VCaP (cell line): ENCODE results near the gene MAPK10.

Experiments
- H3K27ac ChIP-seq: fragments of 450-650 bp; 2 replicates; pipeline ENCODE4 v1.5.1; 2017
- CTCF ChIP-seq: fragments of 450-650 bp; conservative IDR thresholded peaks from 2 replicates; pipeline ENCODE4 v1.5.1; 2017; ENCODE audit warnings: mild to moderate bottlenecking, moderate library complexity

MAPK10 gene

GRCh38 chr4:86101841-86102240 is 258.0 kb downstream of the MAPK10 start:
- TF ChIP-seq CTCF: no peak
- H3K27ac ChIP-seq: no peak overlapping the region

DNA sequence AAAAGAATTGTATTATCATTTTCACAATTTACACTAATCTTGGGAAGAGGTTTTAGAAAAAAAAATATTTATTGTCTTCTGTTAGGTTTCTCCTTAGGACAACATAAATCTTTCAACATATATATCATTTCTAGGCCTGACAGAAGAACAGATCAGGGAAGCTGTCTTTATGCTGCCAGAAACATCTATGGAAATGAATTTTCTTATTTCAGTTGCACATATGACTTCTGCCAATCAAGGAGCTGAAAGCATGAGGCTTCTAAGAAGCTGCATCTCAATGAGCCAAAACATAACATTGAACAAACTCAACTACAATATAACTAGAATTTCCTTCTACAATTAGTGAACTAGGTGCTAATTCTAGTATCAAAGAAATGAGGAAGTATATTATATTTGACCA is 258.4 kb downstream of the MAPK10 start:
- no peak for TF ChIP-seq CTCF
- no peak overlapping the region for H3K27ac ChIP-seq

DNA sequence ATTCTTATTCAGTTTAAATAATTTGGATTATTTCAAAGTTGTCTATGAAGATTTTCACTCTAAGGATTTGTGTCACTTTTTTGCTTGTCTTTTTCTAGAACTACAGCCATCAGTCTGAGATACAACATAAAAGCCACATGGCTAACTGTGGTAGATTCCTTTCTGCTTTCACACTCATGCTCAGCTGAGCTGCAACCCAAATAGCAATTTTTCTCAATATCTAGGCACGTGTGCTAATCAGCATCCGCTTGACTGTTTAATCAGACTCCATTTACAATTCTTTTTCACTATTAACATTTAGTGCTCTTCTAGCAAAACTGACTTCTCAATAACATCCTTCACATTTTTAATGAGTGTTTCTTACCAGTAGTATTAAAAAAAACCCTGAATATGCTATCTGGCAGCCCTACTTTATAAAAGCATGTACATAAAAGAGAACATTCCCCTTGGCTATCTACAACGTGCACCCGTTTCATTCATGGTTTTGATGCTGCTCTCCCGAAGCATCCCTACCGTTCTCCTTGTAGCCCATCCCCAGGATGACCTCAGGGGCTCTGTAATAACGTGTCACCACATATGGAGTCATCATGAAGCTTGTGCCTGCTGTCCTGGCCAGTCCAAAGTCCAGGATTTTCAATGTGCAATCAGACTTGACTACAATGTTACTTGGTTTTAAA is 259.2 kb downstream of the MAPK10 start:
- no peak for TF ChIP-seq CTCF
- no peak overlapping the region for H3K27ac ChIP-seq

DNA sequence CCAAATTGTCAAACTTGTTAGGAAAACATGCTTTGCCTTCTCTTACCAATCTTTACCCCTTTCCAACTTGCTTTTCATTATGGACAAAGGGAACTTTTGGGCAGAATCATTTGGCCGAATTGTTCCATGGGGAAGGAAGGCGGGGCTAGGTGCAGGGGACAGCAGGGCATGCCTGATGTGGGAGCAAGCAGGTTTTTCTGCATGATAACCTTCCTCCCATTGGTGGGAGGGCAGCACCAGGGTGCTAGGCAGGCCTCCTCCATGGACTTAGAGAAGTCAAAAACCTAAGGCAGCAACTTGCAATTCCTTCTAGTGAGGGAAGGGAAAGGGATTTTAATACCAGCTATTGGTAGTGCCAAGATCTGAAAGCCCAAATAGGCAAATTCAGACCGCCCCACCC is 260.5 kb downstream of the MAPK10 start:
- no peak overlapping the region for H3K27ac ChIP-seq
- no peak for TF ChIP-seq CTCF

- TF ChIP-seq CTCF: no peak
- no peak overlapping the region for H3K27ac ChIP-seq
Observed at GRCh38 chr4:86098691-86099090, 261.2 kb downstream of the MAPK10 start.

DNA sequence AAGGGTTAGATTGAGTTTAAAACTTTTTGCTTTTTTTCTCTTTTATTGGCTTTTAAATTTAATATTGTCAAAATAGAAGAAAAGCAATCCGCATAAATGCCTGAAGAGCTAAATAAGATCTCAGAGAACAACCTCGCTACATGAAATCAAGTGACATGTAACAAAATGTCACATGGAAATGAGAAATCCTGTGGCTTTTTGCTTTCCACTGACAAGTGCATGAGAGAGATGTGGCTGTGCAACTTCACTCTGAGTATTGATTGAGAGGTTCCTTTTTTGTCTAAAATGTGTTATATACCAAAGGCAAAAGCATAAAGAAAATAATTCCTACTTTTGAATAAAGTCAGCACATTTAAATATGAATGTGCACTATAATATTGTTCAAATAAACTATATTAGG is 263.5 kb downstream of the MAPK10 start:
- no peak for TF ChIP-seq CTCF
- no peak overlapping the region for H3K27ac ChIP-seq

DNA sequence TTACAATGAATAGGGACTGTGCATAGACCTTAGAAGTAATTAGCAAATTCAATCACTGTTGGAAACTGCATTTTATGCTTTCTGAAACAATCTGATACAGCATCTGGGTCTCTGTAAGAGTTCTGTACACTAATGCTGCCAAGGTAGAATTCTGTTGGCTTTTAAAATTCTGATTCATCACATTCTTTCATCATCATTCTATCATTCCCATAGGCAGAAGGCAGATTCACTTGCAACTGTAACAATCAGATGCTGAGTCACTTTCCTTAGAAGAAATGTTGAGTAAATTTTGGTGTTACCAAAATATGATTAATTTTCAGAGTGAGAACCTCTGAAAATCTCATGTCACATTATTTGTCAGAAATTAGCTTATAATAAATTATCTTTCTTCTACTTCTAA is 267.2 kb downstream of the MAPK10 start:
- no peak overlapping the region for H3K27ac ChIP-seq
- TF ChIP-seq CTCF: no peak

DNA sequence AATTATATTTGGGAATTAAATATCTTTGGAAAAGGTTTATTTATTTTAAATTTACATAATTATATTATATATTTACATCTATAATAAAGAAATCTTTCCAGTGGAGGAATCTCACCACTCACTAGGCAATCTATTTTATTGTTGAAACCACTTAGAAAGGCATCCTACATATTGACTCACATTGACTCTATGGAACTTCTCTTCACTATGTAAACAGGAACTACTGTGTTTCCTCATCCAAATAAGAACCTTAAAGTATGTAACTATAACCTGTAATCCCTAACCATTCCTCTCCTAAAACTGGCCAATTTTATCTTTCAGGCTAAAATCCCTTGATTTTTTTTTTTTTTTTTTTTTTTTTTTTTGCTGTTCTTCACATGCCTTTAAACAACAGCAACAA is 268.7 kb downstream of the MAPK10 start:
- H3K27ac ChIP-seq: no peak overlapping the region

More for the DNA sequence above, 268.7 kb downstream of the MAPK10 start:
- TF ChIP-seq CTCF: no peak
